EH (cell line): ENCODE measurements around the gene PDPR.
A peak's percentile ranks its signal among the peaks of the same experiment; 100 is the strongest.
"Not testable (repeated sequence)": the region's sequence is repeated elsewhere in the genome, so short reads cannot be mapped to it uniquely, and the experiment has no call there.

Source experiments
- DNase-seq: peaks from one replicate; pipeline ENCODE4 v3.0.0-alpha.2; 2015; ENCODE audit warnings: low read depth

Gene PDPR

GRCh38 chr16:70128844-70129243, 14.7 kb downstream of the PDPR start:
- not testable (repeated sequence) for DNase-seq

GRCh38 chr16:70135796-70136195, 21.7 kb downstream of the PDPR start:
- DNase-seq, result not testable (repeated sequence)

GRCh38 chr16:70136595-70136994, 22.5 kb downstream of the PDPR start:
- not testable (repeated sequence) for DNase-seq

- DNase-seq, result not testable (repeated sequence)
Observed at GRCh38 chr16:70142739-70143138, 28.6 kb downstream of the PDPR start.

- DNase-seq, result not testable (repeated sequence)
Observed at GRCh38 chr16:70143231-70143895, 29.2 kb downstream of the PDPR start.

GRCh38 chr16:70147853-70148252, 33.7 kb downstream of the PDPR start:
- not testable (repeated sequence) for DNase-seq

- DNase-seq, result not testable (repeated sequence)
Observed at GRCh38 chr16:70148453-70148852, 34.3 kb downstream of the PDPR start.

- DNase-seq, result not testable (repeated sequence)
Observed at GRCh38 chr16:70149296-70149695, 35.2 kb downstream of the PDPR start.

GRCh38 chr16:70151391-70151790, 37.3 kb downstream of the PDPR start:
- DNase-seq, result no peak

GRCh38 chr16:70151941-70152509, 37.9 kb downstream of the PDPR start:
- DNase-seq, result no peak

GRCh38 chr16:70152578-70153302, 38.6 kb downstream of the PDPR start:
- DNase-seq, result no peak

- DNase-seq, result not testable (repeated sequence)
Observed at GRCh38 chr16:70154736-70155135, 40.6 kb downstream of the PDPR start.

- no peak for DNase-seq
Observed at GRCh38 chr16:70156207-70156978, 42.3 kb downstream of the PDPR start.

GRCh38 chr16:70157105-70157476, 43.0 kb downstream of the PDPR start:
- DNase-seq, result no peak

GRCh38 chr16:70157477-70158260, 43.5 kb downstream of the PDPR start:
- DNase-seq, result no peak

GRCh38 chr16:70158261-70158939, 44.3 kb downstream of the PDPR start:
- DNase-seq, result no peak

GRCh38 chr16:70159355-70160348, 45.5 kb downstream of the PDPR start:
- DNase-seq, result peak; percentile 20

- DNase-seq, result no peak
Observed at GRCh38 chr16:70160388-70160787, 46.3 kb downstream of the PDPR start.

GRCh38 chr16:70160821-70161220, 46.7 kb downstream of the PDPR start:
- no peak for DNase-seq

GRCh38 chr16:70161350-70161749, 47.2 kb downstream of the PDPR start:
- DNase-seq, result no peak
